Heart right ventricle (tissue), 16 donors: ENCODE measurements around the gene SRSF2. TPM values are rescaled to one million over a fixed set of nuclear protein-coding genes. Genes with fewer than 3 reads are reported as not detected.
"Not testable (repeated sequence)": the region's sequence is repeated elsewhere in the genome, so short reads cannot be mapped to it uniquely, and the experiment has no call there.

Experiments
- ATAC-seq, 8 donors: fragments of 200-7000 bp; cut with Tn5 transposase; one replicate each; pipeline ENCODE4 v1.9.1; 2020; ENCODE audit warnings: mild to moderate bottlenecking in 8 of 8, moderate library complexity in 8 of 8, moderate number of reproducible peaks in 1 of 8
- DNase-seq, 2 donors: peaks; one replicate each; pipeline ENCODE4 v3.0.0-alpha.2; 2020
- H3K27ac ChIP-seq, 10 donors: fragments of 200-600 bp; sonication (generic) in 2 of 10; one replicate each; pipeline versions ENCODE4 v1.5.0 to v1.8.0; 2020 to 2022; ENCODE audit warnings: mild to moderate bottlenecking in 3 of 10
- H3K27me3 ChIP-seq, 7 donors: fragments of 200-600 bp; one replicate each; pipeline ENCODE4 v1.8.0; 2021 to 2022; ENCODE audit warnings: mild to moderate bottlenecking in 2 of 7
- H3K36me3 ChIP-seq, 9 donors: fragments of 200-600 bp; sonication (generic) in 1 of 9; one replicate each; pipeline versions ENCODE4 v1.5.0 to v1.8.0; 2020 to 2022; ENCODE audit warnings: mild to moderate bottlenecking in 2 of 9
- H3K4me1 ChIP-seq, 9 donors: fragments of 200-600 bp; sonication (generic) in 1 of 9; one replicate each; pipeline versions ENCODE4 v1.5.0 to v1.8.0; 2020 to 2022; ENCODE audit warnings: mild to moderate bottlenecking in 4 of 9
- H3K4me3 ChIP-seq, 10 donors: fragments of 200-600 bp; sonication (generic) in 2 of 10; one replicate each; pipeline versions ENCODE4 v1.5.0 to v1.8.0; 2020 to 2022; ENCODE audit warnings: mild to moderate bottlenecking in 7 of 10, moderate library complexity in 2 of 10
- H3K9me3 ChIP-seq, 11 donors: fragments of 200-600 bp in 10 of 11; sonication (generic) in 2 of 11; one replicate each; pipeline versions ENCODE4 v1.5.0 to v1.8.0; 2013 to 2022; ENCODE audit warnings: mild to moderate bottlenecking in 2 of 11, control low read depth in 1 of 11, moderate library complexity in 1 of 11
- WGBS, 2 donors: extraction: QIAGEN DNeasy Blood & Tissue Kit; methylation state at CpG; one replicate each; pipeline ENCODE4 v1.1.7; 2013; ENCODE audit warnings: inconsistent platforms in 1 of 2; 5-methylcytosine and 5-hydroxymethylcytosine counted together
- intact Hi-C, 10 donors: fragments of 100-400 bp; cut with DNase I; formaldehyde crosslinking; loops; one replicate each; pipeline versions ENCODE4 v1.11.1 to v1.14.2; 2022
- polyA plus RNA-seq, 2 donors: library from polyadenylated mRNA; stranded (reverse); fragments of 200-250 nt; gene quantifications; one replicate each; pipeline ENCODE4 v1.2.3, GENCODE V29; 2013
- total RNA-seq, 10 donors: library from RNA; stranded (reverse); fragmentation: NEBNext Ultra II Directional in 3 of 10; extraction: Animal tissue kit (Norgen Biotek cat#: 25700) in 3 of 10; gene quantifications; one replicate each; pipeline versions ENCODE4 v1.2.1 to v1.2.4, GENCODE V29; 2021 to 2023
- TF ChIP-seq, protein P1 (sequence below), 9 donors: fragments of 200-600 bp; sonication (generic) in 2 of 9; IDR thresholded peaks; one replicate each; pipeline versions ENCODE4 v1.5.0 to v1.8.0; 2021 to 2022; ENCODE audit warnings: antibody characterized with exemption in 9 of 9, mild to moderate bottlenecking in 5 of 9, moderate library complexity in 1 of 9
- donor health status: Arrhythmogenic right ventricular cardiomyopathy.
- donor health status: ischemic (EF 13 %, LVEDD 7.1; RV severe dilation, severe dysfunction).
- donor health status: healthy with polysubstance abuse.
- donor health status: DM: no; HTN: yes; CAD: no.
- donor health status: DM: no; HTN: no; CAD: no.
- donor health status: ischemic (EF 25% LVEDD 6.9; RV normal size, moderate dysfunction).
- donor health status: ischemic (EF 25% LVEDD 5.7; RV mildly dilated, moderate dysfunction).
- donor health status: healthy.
- donor health status: DM: yes; HTN: yes; CAD: no.
- donor health status: Ischemic cardiomyopathy.
- donor health status: ischemic (EF 35%, LVEDD 5.7; RV mildly dilated, moderate dysfunction).
- donor health status: nonischemic (EF 11% LVEDD 7.7; RV severe dilation, severe dysfunction).
- donor health status: DM: yes; HTN: yes; CAD: no.
- donor health status: PGD.
- donor health status: ischemic (EF 29% LVEDD 5.4; RV normal size, mild dysfunction).
- donor health status: nonischemic (EF 23%, LVEDD 6.1; RV moderate dilation, normal function).

The SRSF2 gene
- total and polyA plus RNA-seq, 12 donors = 58.8 to 109 (median 79.8) TPM

DNA sequence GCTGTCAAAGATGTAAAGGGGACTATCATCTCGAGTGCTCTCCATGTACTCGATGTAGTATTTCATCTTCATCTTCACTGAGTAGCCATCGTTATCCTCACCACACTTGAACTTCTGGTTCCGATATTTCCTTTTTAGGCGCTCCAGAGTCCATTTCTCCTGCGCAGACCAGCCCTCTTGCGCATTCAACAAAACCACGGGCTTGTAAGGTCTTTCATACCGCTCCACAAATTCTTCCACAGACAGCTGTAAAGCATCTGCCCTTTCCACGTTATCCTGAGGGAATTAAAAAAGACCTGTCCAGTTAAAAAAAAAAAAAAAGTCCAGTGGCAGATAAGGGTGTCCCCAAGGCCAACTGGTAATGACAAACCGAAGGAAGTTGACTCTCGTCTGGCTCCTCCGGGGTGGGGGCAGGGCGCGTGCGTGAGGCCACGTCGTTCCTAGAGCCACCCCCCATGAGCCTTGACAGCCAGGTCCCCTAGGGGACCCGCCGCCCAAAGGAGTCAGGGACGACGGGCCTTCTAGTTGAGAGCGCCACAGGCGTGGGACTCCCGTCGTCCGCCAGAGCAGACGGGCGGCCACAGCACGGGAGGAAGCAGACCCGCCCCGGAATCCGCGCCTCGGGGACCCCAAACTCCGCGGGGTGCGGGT is 11.4 kb downstream of the SRSF2 start:
- Histone ChIP-seq H3K4me3 (peak overlapping the region; percentile 72 to 100 (median 88)), H3K4me1 (peaks cover 13 to 80% (median 70%) of the 10 kb centered on the region in 9 donors), H3K9me3 (no peaks in the 10 kb centered on the region), H3K36me3 (peaks cover 0 to 63% (median 42%) of the 10 kb centered on the region in 9 donors), H3K27ac (peak overlapping the region; percentile 96 to 100 (median 99)), H3K27me3 (no peaks in the 10 kb centered on the region)
- intact Hi-C loops = loop anchor here in 2 of 10 donors (10.0 kb wide), 2 partner anchors 51 to 181 kb away; partner anchors contain the start of gene PRCD (in 1 of the 2)
- ATAC-seq (peak; percentile 42 to 67 (median 58)), DNase-seq (peak; percentile 80 to 85)
- 1 to 2% methylated on average over 38 of the region's 38 CpGs for WGBS, 2 donors
- TF ChIP-seq, protein P1, sequence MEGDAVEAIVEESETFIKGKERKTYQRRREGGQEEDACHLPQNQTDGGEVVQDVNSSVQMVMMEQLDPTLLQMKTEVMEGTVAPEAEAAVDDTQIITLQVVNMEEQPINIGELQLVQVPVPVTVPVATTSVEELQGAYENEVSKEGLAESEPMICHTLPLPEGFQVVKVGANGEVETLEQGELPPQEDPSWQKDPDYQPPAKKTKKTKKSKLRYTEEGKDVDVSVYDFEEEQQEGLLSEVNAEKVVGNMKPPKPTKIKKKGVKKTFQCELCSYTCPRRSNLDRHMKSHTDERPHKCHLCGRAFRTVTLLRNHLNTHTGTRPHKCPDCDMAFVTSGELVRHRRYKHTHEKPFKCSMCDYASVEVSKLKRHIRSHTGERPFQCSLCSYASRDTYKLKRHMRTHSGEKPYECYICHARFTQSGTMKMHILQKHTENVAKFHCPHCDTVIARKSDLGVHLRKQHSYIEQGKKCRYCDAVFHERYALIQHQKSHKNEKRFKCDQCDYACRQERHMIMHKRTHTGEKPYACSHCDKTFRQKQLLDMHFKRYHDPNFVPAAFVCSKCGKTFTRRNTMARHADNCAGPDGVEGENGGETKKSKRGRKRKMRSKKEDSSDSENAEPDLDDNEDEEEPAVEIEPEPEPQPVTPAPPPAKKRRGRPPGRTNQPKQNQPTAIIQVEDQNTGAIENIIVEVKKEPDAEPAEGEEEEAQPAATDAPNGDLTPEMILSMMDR (IDR thresholded peaks at IDR 0.05) = no peak

DNA sequence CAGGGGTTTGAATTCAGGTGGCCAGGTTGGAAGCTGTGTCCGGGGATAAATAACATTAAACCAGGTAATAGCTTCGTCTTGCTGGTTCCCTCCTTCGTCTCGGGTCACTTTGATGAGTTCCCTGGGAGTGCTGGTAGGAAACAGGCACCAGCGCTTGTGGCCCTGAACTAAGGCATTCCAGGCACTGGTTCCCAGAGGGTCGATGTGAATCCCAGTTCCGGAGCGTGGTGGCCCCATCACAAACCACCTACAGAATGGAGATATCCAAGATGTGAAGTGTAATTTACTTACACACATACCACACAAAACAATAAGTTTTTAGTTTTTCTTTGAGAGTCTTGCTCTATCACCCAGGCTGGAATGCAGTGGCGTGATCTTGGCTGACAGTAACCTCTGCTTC is 13.3 kb downstream of the SRSF2 start:
- TF ChIP-seq, protein P1 (IDR thresholded peaks at IDR 0.05) = no peak
- intact Hi-C loops = loop anchor here in 2 of 10 donors (10.0 kb wide), 2 partner anchors 49 to 179 kb away; partner anchors contain the start of gene PRCD (in 1 of the 2)
- Histone ChIP-seq H3K36me3 (peaks cover 0 to 67% (median 58%) of the 10 kb centered on the region in 9 donors), H3K27ac (no peak overlapping the region), H3K4me3 (peak overlapping the region in 2 of 10 donors; percentile 87 to 96), H3K27me3 (no peaks in the 10 kb centered on the region), H3K9me3 (no peaks in the 10 kb centered on the region), H3K4me1 (peaks cover 13 to 71% (median 60%) of the 10 kb centered on the region in 9 donors)
- ATAC-seq (no peak), DNase-seq (no peak)
- WGBS, 2 donors = 93 to 97% methylated on average over 9 of the region's 9 CpGs

DNA sequence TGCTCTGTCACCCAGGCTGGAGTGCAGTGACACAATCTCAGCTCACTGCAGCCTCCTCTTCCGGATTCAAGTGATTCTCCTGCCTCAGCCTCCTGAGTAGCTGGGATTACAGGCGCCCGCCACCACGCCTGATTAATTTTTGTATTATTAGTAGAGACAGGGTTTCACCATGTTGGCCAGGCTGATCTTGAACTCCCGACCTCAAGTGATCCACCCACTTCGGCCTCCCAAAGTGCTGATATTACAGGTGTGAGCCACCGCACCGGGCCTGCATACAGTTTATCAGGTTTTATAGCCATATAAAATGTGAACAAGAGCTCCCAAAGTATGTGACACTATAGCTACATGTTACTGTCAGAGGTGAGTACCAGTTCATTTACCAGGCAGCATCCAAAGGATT is 14.2 kb downstream of the SRSF2 start:
- peaks cover 13 to 63% (median 56%) of the 10 kb centered on the region in 9 donors for H3K4me1 ChIP-seq
- intact Hi-C loops = loop anchor here in 2 of 10 donors (10.0 kb wide), 2 partner anchors 48 to 178 kb away; partner anchors contain the start of gene PRCD (in 1 of the 2)
- WGBS, 2 donors = 92 to 97% methylated on average over 8 of the region's 8 CpGs
- H3K9me3 ChIP-seq, ATAC-seq, H3K4me3 ChIP-seq, DNase-seq, H3K27me3 ChIP-seq, H3K27ac ChIP-seq: not testable (repeated sequence)
- H3K36me3 ChIP-seq = peaks cover 0 to 75% (median 66%) of the 10 kb centered on the region in 9 donors

DNA sequence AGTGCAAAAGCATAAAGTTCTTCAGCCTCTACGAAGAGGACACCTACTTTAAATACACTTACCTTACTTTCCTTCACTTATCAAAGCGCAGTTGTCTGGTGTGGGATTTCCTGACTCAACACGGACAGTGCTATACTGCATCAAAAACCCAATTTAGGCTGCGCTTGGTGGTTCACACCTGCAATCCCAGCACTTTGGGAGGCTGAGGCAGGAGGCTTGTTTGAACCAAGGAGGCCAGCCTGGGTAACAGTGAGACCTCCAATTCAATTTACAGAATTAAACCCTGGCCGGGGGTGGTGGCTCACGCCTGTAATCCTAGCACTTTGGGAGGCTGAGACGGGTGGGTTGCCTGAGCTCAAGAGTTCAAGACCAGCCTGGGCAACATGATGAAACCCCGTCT is 14.9 kb downstream of the SRSF2 start:
- H3K9me3 ChIP-seq = no peaks in the 10 kb centered on the region
- DNase-seq (no peak), ATAC-seq (no peak)
- no peak overlapping the region for H3K4me3 ChIP-seq
- 93 to 94% methylated on average over 8 of the region's 8 CpGs for WGBS, 2 donors
- no peaks in the 10 kb centered on the region for H3K27me3 ChIP-seq
- intact Hi-C loops = loop anchor here in 2 of 10 donors (10.0 kb wide), 2 partner anchors 47 to 177 kb away; partner anchors contain the start of gene PRCD (in 1 of the 2)
- H3K4me1 ChIP-seq = peaks cover 9 to 60% (median 52%) of the 10 kb centered on the region in 9 donors
- TF ChIP-seq, protein P1 (IDR thresholded peaks at IDR 0.05) = no peak
- H3K27ac ChIP-seq = peak overlapping the region in 1 of 10 donors; percentile 15
- peaks cover 0 to 82% (median 71%) of the 10 kb centered on the region in 9 donors for H3K36me3 ChIP-seq
